ENCODE results near the gene APBA3. TPM values are rescaled to one million over a fixed set of nuclear protein-coding genes. Genes with fewer than 3 reads are reported as not detected.

The APBA3 gene
- total RNA-seq, 2 experiments from 2014 or later = 21.4 to 21.9 TPM

DNA sequence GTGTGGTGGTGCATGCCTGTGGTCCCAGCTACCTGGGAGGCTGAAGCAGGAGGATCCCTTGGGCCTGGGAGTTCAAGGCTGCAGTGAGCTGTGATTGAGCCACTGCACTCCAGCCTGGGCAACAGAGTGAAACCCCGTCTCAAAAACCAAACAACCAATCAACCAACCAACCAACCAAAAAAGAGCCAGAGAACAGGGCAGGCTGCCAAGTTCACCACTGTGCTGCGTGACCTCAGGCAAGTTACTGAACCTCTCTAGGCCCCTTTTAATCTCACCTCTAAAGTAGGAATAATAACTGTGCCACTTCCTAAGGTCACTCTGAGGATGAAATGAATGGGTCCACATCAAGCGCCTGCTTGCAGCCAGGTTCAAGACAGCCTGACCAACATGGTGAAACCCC is 36.4 kb downstream of the APBA3 start:
- no peak for DNase-seq
- H3K27me3 Mint-ChIP-seq = peaks cover 29% of the 10 kb centered on the region
- no peaks in the 10 kb centered on the region for H3K36me3 Mint-ChIP-seq
- no peak overlapping the region for H3K27ac Mint-ChIP-seq
- H3K4me3 Mint-ChIP-seq = no peak overlapping the region
- H3K4me1 Mint-ChIP-seq = peaks cover 11% of the 10 kb centered on the region
- no peaks in the 10 kb centered on the region for H3K9me3 Mint-ChIP-seq

- no peak overlapping the region for H3K27ac Mint-ChIP-seq
- no peak overlapping the region for H3K4me3 Mint-ChIP-seq
- H3K9me3 Mint-ChIP-seq = no peaks in the 10 kb centered on the region
- H3K4me1 Mint-ChIP-seq = peaks cover 11% of the 10 kb centered on the region
- DNase-seq = no peak
- H3K36me3 Mint-ChIP-seq = no peaks in the 10 kb centered on the region
- peaks cover 40% of the 10 kb centered on the region for H3K27me3 Mint-ChIP-seq
These were observed 37.6 kb downstream of the APBA3 start for GRCh38 chr19:3723883-3724282.

GRCh38 chr19:3723110-3723488 is 38.4 kb downstream of the APBA3 start:
- peaks cover 43% of the 10 kb centered on the region for H3K27me3 Mint-ChIP-seq
- H3K4me1 Mint-ChIP-seq = peaks cover 11% of the 10 kb centered on the region
- no peak for DNase-seq
- H3K36me3 Mint-ChIP-seq = no peaks in the 10 kb centered on the region
- H3K9me3 Mint-ChIP-seq = no peaks in the 10 kb centered on the region
- H3K4me3 Mint-ChIP-seq = no peak overlapping the region
- H3K27ac Mint-ChIP-seq = no peak overlapping the region

DNA sequence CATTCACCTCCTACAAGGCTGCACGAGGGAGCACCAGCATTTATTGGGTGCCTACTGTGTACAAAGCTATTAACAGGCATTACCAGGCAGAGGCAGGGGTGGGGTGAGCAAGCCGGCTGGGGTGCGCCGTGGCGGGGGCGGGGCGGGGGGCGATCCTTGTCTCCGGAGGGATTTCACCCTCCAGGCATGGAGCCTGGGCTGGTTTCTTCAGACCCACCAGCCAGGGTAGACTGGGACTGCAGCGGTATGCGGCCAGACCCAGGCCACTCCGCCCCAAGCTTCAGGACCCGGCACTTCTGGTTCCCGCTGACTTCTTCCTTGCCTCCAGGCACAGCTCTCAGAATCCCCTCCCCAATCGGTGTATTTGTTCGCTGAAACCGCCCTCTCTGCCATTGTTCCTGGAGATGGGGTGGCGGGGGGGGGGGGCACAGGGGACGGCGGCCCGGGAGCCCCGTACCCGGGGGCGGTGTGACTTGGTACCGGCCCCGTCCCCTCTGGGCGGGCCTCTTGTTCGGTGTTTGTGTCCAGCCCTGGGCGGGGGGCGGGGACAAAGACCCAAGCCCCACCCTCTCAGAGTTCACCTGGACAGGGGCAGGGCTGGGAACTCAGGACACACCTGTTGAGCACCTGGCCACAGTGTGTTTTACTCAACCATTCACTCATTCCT is 38.9 kb downstream of the APBA3 start:
- Mint-ChIP-seq H3K9me3 (no peaks in the 10 kb centered on the region), H3K27me3 (peaks cover 43% of the 10 kb centered on the region), H3K36me3 (no peaks in the 10 kb centered on the region), H3K4me3 (peak overlapping the region; percentile 32), H3K27ac (no peak overlapping the region), H3K4me1 (peaks cover 11% of the 10 kb centered on the region)
- no peak for DNase-seq

GRCh38 chr19:3721887-3722442 is 39.5 kb downstream of the APBA3 start:
- Mint-ChIP-seq H3K9me3 (no peaks in the 10 kb centered on the region), H3K27ac (no peak overlapping the region), H3K27me3 (peaks cover 43% of the 10 kb centered on the region), H3K36me3 (no peaks in the 10 kb centered on the region), H3K4me3 (peak overlapping the region; percentile 32), H3K4me1 (peaks cover 11% of the 10 kb centered on the region)
- no peak for DNase-seq

DNA sequence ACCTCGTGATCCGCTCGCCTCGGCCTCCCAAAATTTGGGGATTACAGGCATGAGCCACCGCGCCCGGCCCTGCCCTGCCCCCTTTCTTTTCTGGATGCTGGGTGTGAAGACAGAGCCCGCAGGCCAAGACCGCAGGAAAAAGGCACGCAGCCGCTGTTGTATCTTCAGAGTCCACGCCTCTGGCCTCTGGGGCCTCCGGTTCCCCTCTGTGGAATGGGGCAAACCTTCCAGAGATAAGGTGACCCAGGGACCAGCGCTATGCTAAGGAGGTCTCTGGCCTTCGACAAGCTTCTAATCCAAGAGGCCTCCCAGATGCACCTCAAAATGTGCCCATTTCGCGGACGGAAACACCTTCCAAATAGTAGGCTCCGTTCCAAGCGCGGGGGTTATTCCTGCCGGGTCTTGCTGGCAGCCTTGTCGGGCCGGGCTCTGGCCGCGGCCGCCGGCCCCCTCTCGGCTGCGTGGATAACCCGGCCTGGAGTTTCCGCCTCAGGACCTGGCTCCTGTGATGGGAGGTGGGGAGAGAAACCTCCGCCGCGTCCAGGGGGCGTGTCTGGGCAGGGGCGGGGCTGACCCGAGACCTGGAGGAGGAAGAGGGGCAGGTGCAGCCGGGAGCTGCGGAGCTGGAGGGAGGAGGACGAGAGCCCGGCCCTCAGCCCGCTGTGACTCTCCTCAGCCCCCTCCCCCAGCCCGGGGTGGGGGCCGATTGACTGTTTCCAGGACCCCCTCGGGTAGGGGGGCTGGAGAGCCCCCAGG is 40.2 kb downstream of the APBA3 start:
- Mint-ChIP-seq H3K4me1 (peaks cover 11% of the 10 kb centered on the region), H3K36me3 (no peaks in the 10 kb centered on the region), H3K27me3 (peaks cover 43% of the 10 kb centered on the region), H3K4me3 (peak overlapping the region; percentile 40), H3K9me3 (no peaks in the 10 kb centered on the region), H3K27ac (no peak overlapping the region)
- DNase-seq = peak; percentile 89

DNA sequence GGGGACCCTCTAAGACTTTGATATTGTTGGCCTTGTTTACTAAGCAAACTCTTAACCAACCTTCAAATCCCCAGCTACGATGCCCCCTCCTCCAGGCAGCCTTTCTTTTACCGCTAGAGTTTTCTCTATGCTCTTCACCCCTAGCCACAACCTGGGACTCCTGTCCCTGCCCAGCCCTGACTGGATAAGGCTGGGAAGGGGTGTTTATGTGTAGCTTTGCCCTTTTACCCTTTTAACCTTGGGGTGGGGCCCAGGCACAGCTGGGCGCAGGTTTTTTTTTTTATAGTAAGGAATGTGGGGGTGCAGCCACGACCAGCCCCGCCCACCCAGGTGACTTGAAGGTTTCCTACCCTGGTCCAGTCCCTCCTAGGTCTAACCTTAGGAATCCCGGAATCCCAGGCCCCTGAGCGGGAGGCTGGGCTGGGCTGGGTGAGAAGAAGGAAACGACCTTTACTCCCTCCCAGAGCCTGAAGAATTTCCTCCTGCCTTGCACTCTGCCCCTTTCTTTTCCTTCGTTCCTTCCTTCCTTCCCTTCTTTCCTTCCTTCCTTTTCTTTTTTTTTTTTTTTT is 41.1 kb downstream of the APBA3 start:
- peaks cover 11% of the 10 kb centered on the region for H3K4me1 Mint-ChIP-seq
- H3K27me3 Mint-ChIP-seq = peaks cover 43% of the 10 kb centered on the region
- no peak overlapping the region for H3K27ac Mint-ChIP-seq
- no peaks in the 10 kb centered on the region for H3K36me3 Mint-ChIP-seq
- DNase-seq = no peak
- H3K9me3 Mint-ChIP-seq = no peaks in the 10 kb centered on the region
- no peak overlapping the region for H3K4me3 Mint-ChIP-seq

GRCh38 chr19:3719868-3720267 is 41.6 kb downstream of the APBA3 start:
- no peak for DNase-seq
- Mint-ChIP-seq H3K36me3 (no peaks in the 10 kb centered on the region), H3K9me3 (no peaks in the 10 kb centered on the region), H3K27ac (no peak overlapping the region), H3K4me1 (peaks cover 7% of the 10 kb centered on the region), H3K27me3 (peaks cover 43% of the 10 kb centered on the region), H3K4me3 (no peak overlapping the region)

- peaks cover 5% of the 10 kb centered on the region for H3K4me1 Mint-ChIP-seq
- no peaks in the 10 kb centered on the region for H3K36me3 Mint-ChIP-seq
- peaks cover 26% of the 10 kb centered on the region for H3K27me3 Mint-ChIP-seq
- no peak overlapping the region for H3K27ac Mint-ChIP-seq
- no peak overlapping the region for H3K4me3 Mint-ChIP-seq
- no peaks in the 10 kb centered on the region for H3K9me3 Mint-ChIP-seq
- no peak for DNase-seq
These were observed 45.3 kb downstream of the APBA3 start for GRCh38 chr19:3716147-3716668.

DNA sequence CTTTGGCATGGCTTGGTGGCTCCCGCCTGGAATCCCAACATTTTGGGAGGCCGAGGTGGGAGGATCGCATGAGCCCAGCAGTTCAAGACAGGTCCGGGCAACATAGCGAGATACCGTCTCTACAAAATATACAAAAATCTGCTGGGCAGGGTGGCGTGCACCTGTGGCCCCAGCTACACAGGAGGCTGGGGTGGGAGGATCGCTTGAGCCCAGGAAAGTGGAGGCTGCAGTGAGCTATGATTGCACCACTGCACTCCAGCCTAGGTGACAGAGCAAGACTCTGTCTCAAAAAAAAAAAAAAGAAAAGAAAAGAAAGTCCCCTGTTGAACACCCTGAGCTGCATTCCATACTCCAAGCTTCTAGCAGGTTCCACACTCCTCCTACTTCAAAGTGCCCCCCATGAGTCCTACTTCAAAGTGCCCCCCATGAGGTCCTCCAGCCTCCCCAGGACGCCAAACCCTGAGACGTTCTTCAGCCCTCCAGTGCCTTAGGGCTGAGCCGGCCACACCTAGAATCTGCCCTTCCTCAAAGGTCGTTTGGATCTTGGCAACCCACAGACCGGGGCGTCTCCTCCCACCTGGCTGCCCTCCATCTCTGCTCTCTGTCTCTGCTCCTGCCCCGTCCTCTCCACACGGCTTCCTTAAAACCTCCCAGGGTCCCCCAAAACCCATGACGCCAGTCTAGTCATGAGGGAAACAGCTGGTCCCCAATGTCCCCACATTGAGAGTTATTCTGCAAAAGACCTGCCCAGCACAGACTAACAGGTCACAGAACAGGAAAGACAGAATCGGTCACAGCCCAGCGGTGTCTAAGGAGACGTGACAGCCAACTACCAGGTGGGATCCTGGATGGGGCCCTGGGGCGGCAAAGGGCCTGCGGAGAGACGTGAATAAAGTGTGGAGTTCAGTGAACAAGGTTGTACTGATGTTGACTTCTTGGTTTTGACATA is 48.6 kb downstream of the APBA3 start:
- Mint-ChIP-seq H3K36me3 (no peaks in the 10 kb centered on the region), H3K4me3 (no peak overlapping the region), H3K27me3 (peaks cover 10% of the 10 kb centered on the region), H3K27ac (no peak overlapping the region), H3K4me1 (peaks cover 5% of the 10 kb centered on the region), H3K9me3 (no peaks in the 10 kb centered on the region)
- no peak for DNase-seq

GRCh38 chr19:3710265-3710812 is 51.2 kb downstream of the APBA3 start:
- H3K4me3 Mint-ChIP-seq = no peak overlapping the region

DNA sequence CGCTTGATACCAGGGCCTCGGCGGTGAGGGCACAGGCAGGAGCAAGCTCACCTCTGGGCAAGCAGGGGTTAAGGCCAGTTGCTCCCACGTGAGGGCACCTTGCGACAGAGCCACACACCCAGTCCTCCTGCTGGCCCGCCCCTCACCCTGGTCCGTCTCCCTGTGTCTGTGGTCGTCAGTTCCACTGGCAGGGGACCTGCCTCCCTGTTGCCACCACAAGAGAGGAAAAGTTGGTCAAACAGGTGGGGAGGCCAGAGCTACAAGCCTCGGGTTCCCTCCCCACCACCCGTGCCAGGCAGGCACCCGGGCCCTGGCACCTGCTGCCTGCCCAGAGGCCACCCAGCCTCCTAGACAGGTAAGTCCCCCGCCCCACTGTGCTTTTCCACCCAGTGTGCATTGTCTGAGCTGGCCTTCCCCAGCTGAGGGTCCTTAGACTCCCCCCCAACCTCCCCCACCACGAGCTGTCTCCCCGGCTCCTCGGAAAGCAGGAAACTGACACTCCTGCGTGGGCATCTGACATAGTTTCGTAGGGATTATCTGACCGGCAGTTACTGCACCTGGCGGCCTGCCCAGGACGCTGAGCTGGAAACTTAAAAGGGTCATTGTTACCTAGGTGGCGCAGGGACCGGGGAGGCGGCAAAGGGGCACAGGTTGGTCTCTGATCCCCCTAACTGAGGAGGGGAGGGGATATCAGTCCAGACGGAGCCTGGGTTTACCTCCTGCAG is 53.1 kb downstream of the APBA3 start, which contains the start of gene TJP3:
Gene TJP3, plus strand, starts transcription at position 178 of the 725 bp plus-strand sequence. CDS start 20,049 bp downstream, outside the sequence.
- no peak for DNase-seq
- Mint-ChIP-seq H3K27me3 (peaks cover 27% of the 10 kb centered on the region), H3K9me3 (no peaks in the 10 kb centered on the region), H3K4me3 (no peak within 1 kb of the TSS), H3K4me1 (peaks cover 5% of the 10 kb centered on the region), H3K27ac (no peak within 1 kb of the TSS), H3K36me3 (no peaks in the 10 kb centered on the region)

More at GRCh38 chr19:3710265-3710812, 51.2 kb downstream of the APBA3 start:
- H3K9me3 Mint-ChIP-seq = no peaks in the 10 kb centered on the region
- H3K4me1 Mint-ChIP-seq = peaks cover 5% of the 10 kb centered on the region
- DNase-seq = no peak
- H3K27me3 Mint-ChIP-seq = peaks cover 19% of the 10 kb centered on the region
- no peaks in the 10 kb centered on the region for H3K36me3 Mint-ChIP-seq
- H3K27ac Mint-ChIP-seq = no peak overlapping the region

DNA sequence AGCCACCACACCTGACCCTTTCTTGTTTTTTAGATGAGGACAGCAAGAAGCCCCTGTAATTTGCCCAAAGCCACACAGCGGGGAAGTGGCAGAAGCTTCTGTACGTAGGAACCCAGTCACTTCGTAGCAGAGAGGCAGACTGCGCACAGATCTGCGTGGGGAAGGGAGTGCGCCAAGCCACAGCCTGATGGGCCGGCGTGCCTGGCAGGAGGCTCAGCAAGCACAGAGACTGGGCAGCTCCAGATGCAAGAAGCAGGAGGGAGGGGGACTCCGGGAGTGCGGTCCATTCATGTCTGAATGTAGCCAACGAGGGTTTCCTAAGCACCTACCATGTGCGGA is 53.7 kb downstream of the APBA3 start:
- DNase-seq = no peak
- no peaks in the 10 kb centered on the region for H3K36me3 Mint-ChIP-seq
- peaks cover under 1% of the 10 kb centered on the region for H3K4me1 Mint-ChIP-seq
- no peak overlapping the region for H3K4me3 Mint-ChIP-seq
- H3K27me3 Mint-ChIP-seq = peaks cover 27% of the 10 kb centered on the region
- no peaks in the 10 kb centered on the region for H3K9me3 Mint-ChIP-seq
- no peak overlapping the region for H3K27ac Mint-ChIP-seq

GRCh38 chr19:3701200-3701599 is 60.3 kb downstream of the APBA3 start:
- H3K4me3 Mint-ChIP-seq = no peak overlapping the region
- H3K27ac Mint-ChIP-seq = no peak overlapping the region
- no peaks in the 10 kb centered on the region for H3K9me3 Mint-ChIP-seq
- H3K27me3 Mint-ChIP-seq = peaks cover 11% of the 10 kb centered on the region
- no peaks in the 10 kb centered on the region for H3K36me3 Mint-ChIP-seq
- DNase-seq = no peak
- H3K4me1 Mint-ChIP-seq = peaks cover 13% of the 10 kb centered on the region
